Naive thymus-derived CD8-positive, alpha-beta T cell (primary cell): ENCODE results near the gene TUSC2. TPM values are rescaled to one million over a fixed set of nuclear protein-coding genes. Genes with fewer than 3 reads are reported as not detected.
"Not testable (repeated sequence)": the region's sequence is repeated elsewhere in the genome, so short reads cannot be mapped to it uniquely, and the experiment has no call there.

Experiments used
- ATAC-seq, 2 donors: fragments of 150-1000 bp; cut with Tn5 transposase in 1 of 2; sonication (Bioruptor Pico), chemical (Tn5 transposase) in 1 of 2; 1 replicate in 1 of 2; 2 replicates in 1 of 2; pipeline ENCODE4 v1.10.0; 2021; ENCODE audit warnings: mild to moderate bottlenecking in 2 of 2, moderate library complexity in 2 of 2
- POLR2A ChIA-PET: fragments of 350-600 bp; sonication (Branson Sonifier 250); formaldehyde crosslinking; loops from one replicate; lab custom pipeline; 2021; ENCODE audit warnings: antibody characterized with exemption; lab: Charles Lee
- DNase-seq, 10 donors: peaks; one replicate each; pipeline versions ENCODE4 v3.0.0 to v3.0.0-alpha.2; 2020 to 2022
- H3K27ac Mint-ChIP-seq, 10 donors: one replicate each; pipeline ENCODE4 v1.8.0; 2020 to 2022; ENCODE audit warnings: mild to moderate bottlenecking in 10 of 10, mixed read lengths in 10 of 10, moderate library complexity in 4 of 10, inconsistent platforms in 1 of 10
- H3K27me3 Mint-ChIP-seq, 5 donors: one replicate each; pipeline ENCODE4 v1.8.0; 2021 to 2022; ENCODE audit warnings: mixed read lengths in 5 of 5
- H3K36me3 Mint-ChIP-seq, 3 donors: one replicate each; pipeline ENCODE4 v1.8.0; 2020 to 2022; ENCODE audit warnings: mixed read lengths in 3 of 3, mild to moderate bottlenecking in 2 of 3, inconsistent platforms in 1 of 3
- H3K4me1 Mint-ChIP-seq, 4 donors: one replicate each; pipeline ENCODE4 v1.8.0; 2021 to 2022; ENCODE audit warnings: mixed read lengths in 4 of 4
- H3K4me3 Mint-ChIP-seq, 10 donors: one replicate each; pipeline ENCODE4 v1.8.0; 2020 to 2022; ENCODE audit warnings: mild to moderate bottlenecking in 10 of 10, mixed read lengths in 10 of 10, moderate library complexity in 6 of 10, inconsistent platforms in 1 of 10
- H3K9me3 Mint-ChIP-seq, 9 donors: one replicate each; pipeline ENCODE4 v1.8.0; 2020 to 2022; ENCODE audit warnings: mixed read lengths in 9 of 9, mild to moderate bottlenecking in 3 of 9, inconsistent platforms in 1 of 9, moderate library complexity in 1 of 9
- polyA plus RNA-seq, 3 donors: library from polyadenylated mRNA; unstranded; fragments of 300-500 nt; fragmentation: Illumina TruSeq; gene quantifications; one replicate each; pipeline ENCODE4 v1.2.3, GENCODE V29; 2021
- total RNA-seq, 8 experiments: library from RNA in 2 of 8; stranded (reverse) in 2 of 8; gene quantifications; one replicate each; pipeline ENCODE4 v1.2.3 and lab custom pipeline; 2021 to 2026

The TUSC2 gene
- total and polyA plus RNA-seq, 5 experiments from 2014 or later = 21.8 to 54.3 (median 48.4) TPM

- Mint-ChIP-seq H3K27me3 (no peaks in the 10 kb centered on the region), H3K36me3 (peaks cover 0 to 3% (median 0%) of the 10 kb centered on the region in 3 donors), H3K4me1 (peaks cover 18 to 56% (median 45%) of the 10 kb centered on the region in 4 donors), H3K4me3 (peak overlapping the region; percentile 79 to 92 (median 86)), H3K9me3 (no peaks in the 10 kb centered on the region), H3K27ac (peak overlapping the region; percentile 73 to 97 (median 93))
- peak; percentile 74 to 78 for ATAC-seq
- POLR2A ChIA-PET = interaction anchor here (0.6 to 5.7 kb wide), 12 partner anchors 10 to 981 kb away, joined by 3 to 53 read pairs (median 4); partner anchors contain the start of genes CYB561D2, HYAL3, IFRD2 and NAA80
- DNase-seq = peak; percentile 70 to 90 (median 78)
Observed at GRCh38 chr3:50321336-50322114, 6.5 kb downstream of the TUSC2 start.

- DNase-seq = peak in 5 of 10 donors; percentile 23 to 78 (median 56)
- POLR2A ChIA-PET = interaction anchor here (0.6 to 5.7 kb wide), 9 partner anchors 10 to 30 kb away, joined by 3 to 53 read pairs (median 6); partner anchors contain the start of genes CYB561D2, HYAL3, IFRD2 and NAA80
- no peaks in the 10 kb centered on the region for H3K9me3 Mint-ChIP-seq
- H3K27ac Mint-ChIP-seq = peak overlapping the region; percentile 73 to 95 (median 91)
- peak overlapping the region; percentile 81 to 97 (median 92) for H3K4me3 Mint-ChIP-seq
- H3K4me1 Mint-ChIP-seq = peaks cover 22 to 56% (median 47%) of the 10 kb centered on the region in 4 donors
- no peaks in the 10 kb centered on the region for H3K27me3 Mint-ChIP-seq
- peaks cover 0 to 3% (median 0%) of the 10 kb centered on the region in 3 donors for H3K36me3 Mint-ChIP-seq
- ATAC-seq = peak; percentile 44 to 58
Observed at GRCh38 chr3:50320853-50321335, 7.1 kb downstream of the TUSC2 start.

GRCh38 chr3:50319894-50320625, 8.0 kb downstream of the TUSC2 start:
- Mint-ChIP-seq H3K4me3 (peak overlapping the region; percentile 81 to 97 (median 92)), H3K27ac (peak overlapping the region in 7 of 10 donors; percentile 52 to 94 (median 91)), H3K4me1 (peaks cover 22 to 62% (median 48%) of the 10 kb centered on the region in 4 donors), H3K9me3 (no peaks in the 10 kb centered on the region), H3K36me3 (peaks cover 0 to 3% (median 0%) of the 10 kb centered on the region in 3 donors), H3K27me3 (no peaks in the 10 kb centered on the region)
- POLR2A ChIA-PET = interaction anchor here (0.6 to 5.7 kb wide), 7 partner anchors 11 to 28 kb away, joined by 3 to 53 read pairs (median 6); partner anchors contain the start of genes HYAL3, IFRD2, NAA80 and RASSF1
- no peak for DNase-seq
- no peak for ATAC-seq

- peak overlapping the region; percentile 12 to 96 (median 46) for H3K4me3 Mint-ChIP-seq
- H3K27ac Mint-ChIP-seq = peak overlapping the region in 2 of 10 donors; percentile 67 to 69
- POLR2A ChIA-PET = interaction anchor here (0.8 to 5.7 kb wide), 5 partner anchors 9 to 28 kb away, joined by 3 to 53 read pairs (median 16); partner anchors contain the start of genes HYAL3, IFRD2, NAA80 and RASSF1
- no peaks in the 10 kb centered on the region for H3K27me3 Mint-ChIP-seq
- ATAC-seq (no peak), DNase-seq (no peak)
- no peaks in the 10 kb centered on the region for H3K9me3 Mint-ChIP-seq
- H3K4me1 Mint-ChIP-seq = peaks cover 19 to 55% (median 44%) of the 10 kb centered on the region in 4 donors
- H3K36me3 Mint-ChIP-seq = no peaks in the 10 kb centered on the region
Observed at GRCh38 chr3:50319181-50319893, 8.7 kb downstream of the TUSC2 start.

DNA sequence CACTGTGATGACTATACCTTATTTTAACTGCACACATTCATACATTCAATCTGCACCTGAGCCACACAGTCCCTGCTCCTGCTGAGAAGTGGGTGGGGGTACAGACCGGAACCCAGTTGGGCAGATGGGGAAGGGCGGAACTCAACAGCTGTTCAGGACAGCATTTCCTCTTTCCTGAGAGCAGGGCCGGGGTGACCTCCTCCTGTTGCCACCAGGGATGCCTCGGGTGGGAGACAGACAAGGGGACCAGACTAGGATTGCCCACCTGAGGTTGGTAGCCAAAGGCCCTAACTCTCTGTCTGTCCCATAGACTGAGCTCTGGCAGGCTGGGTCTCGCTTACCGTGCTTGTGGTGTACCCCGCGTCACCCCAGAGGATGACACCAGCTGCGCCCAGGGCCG, 9.4 kb downstream of the TUSC2 start:
- POLR2A ChIA-PET = interaction anchor here (0.8 to 3.4 kb wide), 5 partner anchors 9 to 27 kb away, joined by 3 to 17 read pairs (median 9); partner anchors contain the start of genes HYAL3, IFRD2, NAA80 and TUSC2
- H3K27ac Mint-ChIP-seq = peak overlapping the region in 3 of 10 donors; percentile 49 to 74 (median 68)
- DNase-seq (no peak), ATAC-seq (no peak)
- no peaks in the 10 kb centered on the region for H3K27me3 Mint-ChIP-seq
- H3K4me1 Mint-ChIP-seq = peaks cover 19 to 55% (median 45%) of the 10 kb centered on the region in 4 donors
- H3K9me3 Mint-ChIP-seq = no peaks in the 10 kb centered on the region
- H3K36me3 Mint-ChIP-seq = no peaks in the 10 kb centered on the region
- peak overlapping the region in 6 of 10 donors; percentile 9 to 95 (median 48) for H3K4me3 Mint-ChIP-seq

GRCh38 chr3:50318163-50318562, 9.9 kb downstream of the TUSC2 start:
- Mint-ChIP-seq H3K9me3 (no peaks in the 10 kb centered on the region), H3K36me3 (no peaks in the 10 kb centered on the region), H3K27ac (peak overlapping the region in 1 of 10 donors; percentile 49), H3K4me1 (peaks cover 19 to 55% (median 43%) of the 10 kb centered on the region in 4 donors), H3K4me3 (peak overlapping the region in 4 of 10 donors; percentile 9 to 95 (median 52)), H3K27me3 (no peaks in the 10 kb centered on the region)
- POLR2A ChIA-PET = interaction anchor here (0.8 to 4.7 kb wide), 6 partner anchors 10 to 26 kb away, joined by 3 to 27 read pairs (median 6); partner anchors contain the start of genes HYAL3, IFRD2, NAA80 and TUSC2
- no peak for ATAC-seq
- DNase-seq = no peak

GRCh38 chr3:50317300-50317699, 10.7 kb downstream of the TUSC2 start:
- no peaks in the 10 kb centered on the region for H3K9me3 Mint-ChIP-seq
- H3K27me3 Mint-ChIP-seq = no peaks in the 10 kb centered on the region
- ATAC-seq (no peak), DNase-seq (no peak)
- peaks cover 19 to 51% (median 40%) of the 10 kb centered on the region in 4 donors for H3K4me1 Mint-ChIP-seq
- peak overlapping the region in 1 of 10 donors; percentile 84 for H3K4me3 Mint-ChIP-seq
- H3K36me3 Mint-ChIP-seq = no peaks in the 10 kb centered on the region
- POLR2A ChIA-PET = interaction anchor here (0.6 to 4.7 kb wide), 6 partner anchors 11 to 84 kb away, joined by 3 to 27 read pairs (median 6); partner anchors contain the start of genes HYAL3, IFRD2, NAA80 and TUSC2
- peak overlapping the region in 2 of 10 donors; percentile 91 to 93 for H3K27ac Mint-ChIP-seq

- peak overlapping the region; percentile 67 to 94 (median 86) for H3K27ac Mint-ChIP-seq
- peak in 8 of 10 donors; percentile 24 to 79 (median 41) for DNase-seq
- no peaks in the 10 kb centered on the region for H3K36me3 Mint-ChIP-seq
- no peaks in the 10 kb centered on the region for H3K9me3 Mint-ChIP-seq
- no peaks in the 10 kb centered on the region for H3K27me3 Mint-ChIP-seq
- peak; percentile 67 to 68 for ATAC-seq
- H3K4me1 Mint-ChIP-seq = peaks cover 19 to 48% (median 40%) of the 10 kb centered on the region in 4 donors
- H3K4me3 Mint-ChIP-seq = peak overlapping the region; percentile 7 to 84 (median 65)
- POLR2A ChIA-PET = interaction anchor here (0.6 to 4.7 kb wide), 3 partner anchors 17 to 83 kb away, joined by 3 to 27 read pairs (median 9); partner anchors contain the start of genes HYAL3, IFRD2 and NAA80
Observed at GRCh38 chr3:50316657-50317242, 11.3 kb downstream of the TUSC2 start.

DNA sequence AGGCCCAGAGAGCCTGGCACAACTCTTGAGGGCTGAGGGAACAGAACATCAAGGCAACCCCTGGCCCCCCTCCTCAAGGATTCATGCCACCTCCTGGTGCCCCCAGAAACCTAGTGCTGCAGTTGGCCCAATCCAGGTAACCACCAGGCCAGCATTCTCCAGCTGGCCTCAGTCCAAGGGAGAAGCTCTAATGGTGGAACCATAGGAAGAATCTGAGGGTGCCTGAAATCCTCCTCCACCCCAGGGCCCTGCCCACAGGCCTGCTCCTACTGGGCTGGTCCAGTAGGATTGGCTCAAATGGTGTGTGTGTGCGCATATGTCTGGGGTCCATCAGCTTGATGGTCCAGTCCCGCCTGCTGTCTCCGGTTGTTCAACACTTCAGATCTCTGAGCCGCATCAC, 13.2 kb downstream of the TUSC2 start:
- DNase-seq (no peak), ATAC-seq (no peak)
- Mint-ChIP-seq H3K27ac (peak overlapping the region in 2 of 10 donors; percentile 49 to 63), H3K36me3 (no peaks in the 10 kb centered on the region), H3K27me3 (no peaks in the 10 kb centered on the region), H3K4me1 (peaks cover 16 to 36% (median 30%) of the 10 kb centered on the region in 4 donors), H3K9me3 (no peaks in the 10 kb centered on the region), H3K4me3 (no peak overlapping the region)
- POLR2A ChIA-PET = interaction anchor here (1.5 to 4.7 kb wide), 2 partner anchors 15 to 22 kb away, joined by 4 to 27 read pairs; partner anchors contain the start of genes HYAL3 and NAA80

GRCh38 chr3:50314342-50314741, 13.7 kb downstream of the TUSC2 start:
- ATAC-seq (no peak), DNase-seq (no peak)
- Mint-ChIP-seq H3K9me3 (no peaks in the 10 kb centered on the region), H3K4me3 (no peak overlapping the region), H3K27me3 (no peaks in the 10 kb centered on the region), H3K36me3 (no peaks in the 10 kb centered on the region), H3K27ac (peak overlapping the region in 6 of 10 donors; percentile 5 to 65 (median 45)), H3K4me1 (peaks cover 13 to 31% (median 27%) of the 10 kb centered on the region in 4 donors)
- POLR2A ChIA-PET = interaction anchor here (1.5 to 4.7 kb wide), 2 partner anchors 15 to 22 kb away, joined by 4 to 27 read pairs; partner anchors contain the start of genes HYAL3 and NAA80

DNA sequence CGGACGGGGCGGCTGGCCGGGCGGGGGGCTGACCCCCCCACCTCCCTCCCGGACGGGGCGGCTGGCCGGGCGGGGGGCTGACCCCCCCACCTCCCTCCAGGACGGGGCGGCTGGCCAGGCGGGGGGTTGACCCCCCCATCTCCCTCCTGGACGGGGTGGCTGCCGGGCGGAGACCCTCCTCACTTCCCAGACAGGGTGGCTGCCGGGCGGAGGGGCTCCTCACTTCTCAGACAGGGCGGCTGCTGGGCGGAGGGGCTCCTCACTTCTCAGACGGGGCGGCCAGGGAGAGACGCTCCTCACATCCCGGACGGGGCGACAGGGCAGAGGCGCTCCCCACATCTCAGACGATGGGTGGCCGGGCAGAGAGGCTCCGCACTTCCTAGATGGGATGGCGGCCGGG, 16.0 kb downstream of the TUSC2 start:
- peaks cover 9 to 19% (median 15%) of the 10 kb centered on the region in 4 donors for H3K4me1 Mint-ChIP-seq
- H3K4me3 Mint-ChIP-seq = not testable (repeated sequence)

More for the DNA sequence above, 16.0 kb downstream of the TUSC2 start:
- H3K27me3 Mint-ChIP-seq, H3K36me3 Mint-ChIP-seq, ATAC-seq, H3K9me3 Mint-ChIP-seq, POLR2A ChIA-PET, H3K27ac Mint-ChIP-seq, DNase-seq: not testable (repeated sequence)
